Naive thymus-derived CD8-positive, alpha-beta T cell (primary cell): Measurements from ENCODE around the gene PPP2R5D. TPM values are rescaled to one million over a fixed set of nuclear protein-coding genes. Genes with fewer than 3 reads are reported as not detected.
"Not testable (repeated sequence)": the region's sequence is repeated elsewhere in the genome, so short reads cannot be mapped to it uniquely, and the experiment has no call there.

Source experiments
- ATAC-seq, 2 donors: fragments of 150-1000 bp; cut with Tn5 transposase in 1 of 2; sonication (Bioruptor Pico), chemical (Tn5 transposase) in 1 of 2; 1 replicate in 1 of 2; 2 replicates in 1 of 2; pipeline ENCODE4 v1.10.0; 2021; ENCODE audit warnings: mild to moderate bottlenecking in 2 of 2, moderate library complexity in 2 of 2
- POLR2A ChIA-PET: fragments of 350-600 bp; sonication (Branson Sonifier 250); formaldehyde crosslinking; loops from one replicate; lab custom pipeline; 2021; ENCODE audit warnings: antibody characterized with exemption; lab: Charles Lee
- DNase-seq, 10 donors: peaks; one replicate each; pipeline versions ENCODE4 v3.0.0 to v3.0.0-alpha.2; 2020 to 2022
- H3K27ac Mint-ChIP-seq, 10 donors: one replicate each; pipeline ENCODE4 v1.8.0; 2020 to 2022; ENCODE audit warnings: mild to moderate bottlenecking in 10 of 10, mixed read lengths in 10 of 10, moderate library complexity in 4 of 10, inconsistent platforms in 1 of 10
- H3K27me3 Mint-ChIP-seq, 5 donors: one replicate each; pipeline ENCODE4 v1.8.0; 2021 to 2022; ENCODE audit warnings: mixed read lengths in 5 of 5
- H3K36me3 Mint-ChIP-seq, 3 donors: one replicate each; pipeline ENCODE4 v1.8.0; 2020 to 2022; ENCODE audit warnings: mixed read lengths in 3 of 3, mild to moderate bottlenecking in 2 of 3, inconsistent platforms in 1 of 3
- H3K4me1 Mint-ChIP-seq, 4 donors: one replicate each; pipeline ENCODE4 v1.8.0; 2021 to 2022; ENCODE audit warnings: mixed read lengths in 4 of 4
- H3K4me3 Mint-ChIP-seq, 10 donors: one replicate each; pipeline ENCODE4 v1.8.0; 2020 to 2022; ENCODE audit warnings: mild to moderate bottlenecking in 10 of 10, mixed read lengths in 10 of 10, moderate library complexity in 6 of 10, inconsistent platforms in 1 of 10
- H3K9me3 Mint-ChIP-seq, 9 donors: one replicate each; pipeline ENCODE4 v1.8.0; 2020 to 2022; ENCODE audit warnings: mixed read lengths in 9 of 9, mild to moderate bottlenecking in 3 of 9, inconsistent platforms in 1 of 9, moderate library complexity in 1 of 9
- polyA plus RNA-seq, 3 donors: library from polyadenylated mRNA; unstranded; fragments of 300-500 nt; fragmentation: Illumina TruSeq; gene quantifications; one replicate each; pipeline ENCODE4 v1.2.3, GENCODE V29; 2021
- total RNA-seq, 8 experiments: library from RNA in 2 of 8; stranded (reverse) in 2 of 8; gene quantifications; one replicate each; pipeline ENCODE4 v1.2.3 and lab custom pipeline; 2021 to 2026

The PPP2R5D gene
- total and polyA plus RNA-seq, 5 experiments from 2014 or later: 11.6 to 32.4 (median 27.0) TPM

- Mint-ChIP-seq H3K9me3 (no peaks in the 10 kb centered on the region), H3K4me1 (peaks cover 0 to 4% (median under 1%) of the 10 kb centered on the region in 4 donors), H3K27me3 (no peaks in the 10 kb centered on the region), H3K27ac (peak overlapping the region in 9 of 10 donors; percentile 18 to 82 (median 55)), H3K36me3 (peaks cover 0 to 79% (median 10%) of the 10 kb centered on the region in 3 donors), H3K4me3 (no peak overlapping the region)
- ATAC-seq (no peak), DNase-seq (no peak)
- POLR2A ChIA-PET: interaction anchor here (0.6 to 1.0 kb wide), 3 partner anchors 20 to 482 kb away, joined by 3 to 4 read pairs (median 3); partner anchors contain the start of genes CUL7, KLHDC3 and MEA1
Measured at GRCh38 chr6:43033496-43034189, 49.3 kb downstream of the PPP2R5D start.

DNA sequence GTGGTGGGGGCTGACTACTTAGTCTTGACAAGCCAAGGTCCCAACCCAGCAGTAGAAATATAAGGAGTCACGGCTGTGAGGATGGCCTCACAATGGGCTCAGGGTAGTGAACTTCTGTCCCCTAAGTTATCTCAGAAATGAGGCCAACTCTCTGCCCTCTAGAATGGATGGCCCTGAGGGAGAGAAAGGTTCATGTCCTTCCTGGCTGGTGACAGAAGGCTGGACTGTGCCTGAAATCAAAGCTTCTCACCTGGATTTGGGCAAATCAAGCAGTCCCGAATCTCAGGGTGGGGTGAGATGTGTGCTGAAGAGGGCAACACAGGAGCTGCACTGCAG lies 49.8 kb downstream of the PPP2R5D start:
- no peak for ATAC-seq
- DNase-seq: no peak
- peaks cover 0 to 79% (median 10%) of the 10 kb centered on the region in 3 donors for H3K36me3 Mint-ChIP-seq
- POLR2A ChIA-PET: interaction anchor here (0.6 kb wide), 1 partner anchor 483 kb away, joined by 3 read pairs; no protein-coding TSS in a partner anchor
- H3K27ac Mint-ChIP-seq: peak overlapping the region in 5 of 10 donors; percentile 18 to 82 (median 46)
- H3K9me3 Mint-ChIP-seq: no peaks in the 10 kb centered on the region
- no peaks in the 10 kb centered on the region for H3K27me3 Mint-ChIP-seq
- peaks cover 0 to 4% (median under 1%) of the 10 kb centered on the region in 4 donors for H3K4me1 Mint-ChIP-seq
- H3K4me3 Mint-ChIP-seq: no peak overlapping the region

GRCh38 chr6:43035495-43036194 lies 51.3 kb downstream of the PPP2R5D start:
- no peak overlapping the region for H3K4me3 Mint-ChIP-seq
- H3K27me3 Mint-ChIP-seq: no peaks in the 10 kb centered on the region
- POLR2A ChIA-PET: interaction anchor here (0.7 to 1.1 kb wide), 3 partner anchors 14 to 23 kb away, joined by 3 to 4 read pairs (median 3); partner anchors contain the start of genes KLHDC3 and MRPL2
- peaks cover 0 to 6% (median under 1%) of the 10 kb centered on the region in 4 donors for H3K4me1 Mint-ChIP-seq
- peak overlapping the region in 6 of 10 donors; percentile 17 to 78 (median 39) for H3K27ac Mint-ChIP-seq
- DNase-seq (peak in 1 of 10 donors; percentile 54), ATAC-seq (no peak)
- H3K36me3 Mint-ChIP-seq: peaks cover 0 to 71% (median 6%) of the 10 kb centered on the region in 3 donors
- no peaks in the 10 kb centered on the region for H3K9me3 Mint-ChIP-seq

DNA sequence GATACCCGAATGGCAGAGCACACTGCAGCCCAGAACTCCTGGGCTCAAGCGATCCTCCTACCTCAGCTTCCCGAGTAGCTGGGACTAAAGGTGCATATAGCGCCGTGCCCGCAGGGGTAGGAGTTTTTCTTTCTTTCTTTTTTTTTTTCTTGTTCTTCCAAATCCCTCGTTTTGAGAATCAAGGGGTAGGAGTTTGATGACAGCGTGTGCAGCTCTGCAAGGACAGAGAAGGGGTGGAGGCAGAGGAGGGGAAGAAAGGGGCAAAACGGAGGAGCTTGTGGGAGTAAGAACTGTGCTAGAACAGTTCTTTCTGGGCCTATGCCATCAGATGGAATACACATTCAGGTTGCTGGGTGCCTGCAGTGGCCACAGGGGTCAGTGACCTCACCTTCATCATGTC lies 52.3 kb downstream of the PPP2R5D start:
- DNase-seq (no peak), ATAC-seq (no peak)
- no peak overlapping the region for H3K4me3 Mint-ChIP-seq
- POLR2A ChIA-PET: no interaction called here
- H3K27me3 Mint-ChIP-seq: no peaks in the 10 kb centered on the region
- peak overlapping the region in 2 of 10 donors; percentile 29 to 34 for H3K27ac Mint-ChIP-seq
- peaks cover 0 to 8% (median under 1%) of the 10 kb centered on the region in 4 donors for H3K4me1 Mint-ChIP-seq
- peaks cover 0 to 69% (median 6%) of the 10 kb centered on the region in 3 donors for H3K36me3 Mint-ChIP-seq
- H3K9me3 Mint-ChIP-seq: no peaks in the 10 kb centered on the region

- H3K27ac Mint-ChIP-seq: peak overlapping the region in 6 of 10 donors; percentile 27 to 89 (median 48)
- ATAC-seq: no peak
- peak in 1 of 10 donors; percentile 24 for DNase-seq
- H3K36me3 Mint-ChIP-seq: peaks cover 0 to 65% (median 6%) of the 10 kb centered on the region in 3 donors
- H3K4me1 Mint-ChIP-seq: peaks cover 0 to 8% (median under 1%) of the 10 kb centered on the region in 4 donors
- no peaks in the 10 kb centered on the region for H3K9me3 Mint-ChIP-seq
- H3K4me3 Mint-ChIP-seq: no peak overlapping the region
- POLR2A ChIA-PET: interaction anchor here (0.7 kb wide), 1 partner anchor 996 kb away, joined by 3 read pairs; no protein-coding TSS in a partner anchor
- H3K27me3 Mint-ChIP-seq: no peaks in the 10 kb centered on the region
Measured at GRCh38 chr6:43037197-43037596, 52.8 kb downstream of the PPP2R5D start.

- H3K4me3 Mint-ChIP-seq: no peak overlapping the region
- H3K36me3 Mint-ChIP-seq: peaks cover 0 to 63% (median 6%) of the 10 kb centered on the region in 3 donors
- peak overlapping the region in 5 of 10 donors; percentile 31 to 76 (median 61) for H3K27ac Mint-ChIP-seq
- H3K4me1 Mint-ChIP-seq: peaks cover 0 to 8% (median under 1%) of the 10 kb centered on the region in 4 donors
- H3K9me3 Mint-ChIP-seq: no peaks in the 10 kb centered on the region
- no peaks in the 10 kb centered on the region for H3K27me3 Mint-ChIP-seq
- POLR2A ChIA-PET: interaction anchor here (0.7 kb wide), 1 partner anchor 997 kb away, joined by 3 read pairs; no protein-coding TSS in a partner anchor
- ATAC-seq (no peak), DNase-seq (no peak)
Measured at GRCh38 chr6:43037706-43038105, 53.3 kb downstream of the PPP2R5D start.

GRCh38 chr6:43038727-43039126 lies 54.4 kb downstream of the PPP2R5D start:
- Mint-ChIP-seq H3K27me3 (no peaks in the 10 kb centered on the region), H3K27ac (peak overlapping the region in 3 of 10 donors; percentile 18 to 67 (median 46)), H3K9me3 (no peaks in the 10 kb centered on the region), H3K4me3 (no peak overlapping the region), H3K36me3 (peaks cover 0 to 63% (median 5%) of the 10 kb centered on the region in 3 donors), H3K4me1 (peaks cover 0 to 11% (median under 1%) of the 10 kb centered on the region in 4 donors)
- ATAC-seq: no peak
- POLR2A ChIA-PET: interaction anchor here (1.1 kb wide), 1 partner anchor 25 kb away, joined by 3 read pairs; the partner anchor contains the start of genes KLHDC3 and MEA1
- no peak for DNase-seq

DNA sequence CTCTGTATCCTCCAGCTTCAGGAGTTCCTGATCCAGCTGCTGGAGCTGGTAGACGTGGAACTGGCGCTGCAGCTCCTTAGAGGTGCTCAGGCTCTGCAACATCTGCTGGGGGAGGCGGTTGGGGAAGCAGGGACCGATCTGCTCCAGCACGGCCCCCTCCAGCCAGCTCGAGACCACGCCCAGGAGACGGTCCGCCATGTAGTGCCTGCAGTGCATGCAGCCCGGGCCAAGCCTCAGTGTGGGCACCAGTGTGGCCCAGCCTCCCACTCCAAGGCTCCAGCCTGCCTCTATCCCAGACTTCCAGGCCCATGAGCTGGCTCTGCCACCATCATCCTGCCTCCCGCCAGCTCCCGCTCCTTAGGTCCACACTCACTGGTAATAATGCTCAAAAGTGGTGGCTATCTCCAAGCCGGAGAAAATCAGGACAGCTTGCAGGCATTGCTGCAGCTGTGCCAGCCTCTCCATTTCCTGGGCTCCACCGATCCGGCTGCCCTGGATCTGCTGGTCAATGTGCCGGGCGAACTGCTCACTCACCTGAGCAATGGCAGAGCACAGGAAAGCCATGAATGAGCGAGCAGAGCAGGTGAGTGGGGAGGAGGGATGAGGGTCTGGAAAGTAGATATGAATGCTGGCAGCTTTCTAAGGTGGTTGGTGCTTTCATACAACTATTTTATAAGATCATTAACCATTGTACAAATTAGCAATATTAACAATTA lies 56.3 kb downstream of the PPP2R5D start:
- POLR2A ChIA-PET: interaction anchor here (0.7 to 1.1 kb wide), 2 partner anchors 28 to 54 kb away, joined by 4 to 7 read pairs; no protein-coding TSS in a partner anchor
- Mint-ChIP-seq H3K27me3 (no peaks in the 10 kb centered on the region), H3K4me1 (peaks cover 0 to 9% (median under 1%) of the 10 kb centered on the region in 4 donors), H3K9me3 (no peaks in the 10 kb centered on the region), H3K27ac (peak overlapping the region in 2 of 10 donors; percentile 76 to 86), H3K36me3 (peaks cover 0 to 60% (median 2%) of the 10 kb centered on the region in 3 donors), H3K4me3 (peak overlapping the region in 1 of 10 donors; percentile 16)
- ATAC-seq (no peak), DNase-seq (no peak)

- ATAC-seq: not testable (repeated sequence)
Measured at GRCh38 chr6:43041475-43041874, 57.1 kb downstream of the PPP2R5D start.

DNA sequence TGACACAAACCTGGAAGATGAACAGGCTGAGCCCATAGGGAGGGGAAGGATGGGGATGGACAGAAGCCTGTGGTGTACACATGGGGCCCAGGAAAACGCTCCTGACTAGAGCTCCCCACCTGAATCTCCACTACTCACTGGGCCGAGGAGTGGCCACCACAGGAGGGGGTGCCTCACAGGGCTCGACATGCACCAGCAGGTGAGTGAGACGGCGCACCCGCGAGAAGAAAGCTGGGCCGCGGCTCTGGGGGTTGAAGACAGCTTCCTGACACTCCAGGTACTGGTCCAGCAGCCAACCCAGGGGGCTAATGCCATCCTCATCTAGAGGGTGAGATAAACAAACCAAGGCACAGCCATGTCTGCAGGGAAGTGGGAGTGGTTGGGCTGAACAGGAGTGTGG lies 58.9 kb downstream of the PPP2R5D start:
- Mint-ChIP-seq H3K27me3 (no peaks in the 10 kb centered on the region), H3K9me3 (no peaks in the 10 kb centered on the region), H3K4me1 (peaks cover 0 to 9% (median 0%) of the 10 kb centered on the region in 4 donors), H3K27ac (peak overlapping the region in 2 of 10 donors; percentile 19 to 45), H3K36me3 (peaks cover 0 to 64% (median 5%) of the 10 kb centered on the region in 3 donors), H3K4me3 (no peak overlapping the region)
- no peak for ATAC-seq
- DNase-seq: no peak
- POLR2A ChIA-PET: interaction anchor here (0.6 to 1.2 kb wide), 2 partner anchors 13 to 92 kb away, joined by 3 to 4 read pairs; no protein-coding TSS in a partner anchor

More at GRCh38 chr6:43041475-43041874, 57.1 kb downstream of the PPP2R5D start:
- not testable (repeated sequence) for H3K9me3 Mint-ChIP-seq, H3K4me3 Mint-ChIP-seq, H3K27me3 Mint-ChIP-seq, DNase-seq, H3K4me1 Mint-ChIP-seq
- POLR2A ChIA-PET: interaction anchor here (0.6 to 1.1 kb wide), 4 partner anchors 15 to 145 kb away, joined by 3 to 7 read pairs (median 4); no protein-coding TSS in a partner anchor
- Mint-ChIP-seq H3K36me3 (peaks cover 0 to 64% (median 6%) of the 10 kb centered on the region in 3 donors), H3K27ac (peak overlapping the region in 2 of 10 donors; percentile 44 to 83)

DNA sequence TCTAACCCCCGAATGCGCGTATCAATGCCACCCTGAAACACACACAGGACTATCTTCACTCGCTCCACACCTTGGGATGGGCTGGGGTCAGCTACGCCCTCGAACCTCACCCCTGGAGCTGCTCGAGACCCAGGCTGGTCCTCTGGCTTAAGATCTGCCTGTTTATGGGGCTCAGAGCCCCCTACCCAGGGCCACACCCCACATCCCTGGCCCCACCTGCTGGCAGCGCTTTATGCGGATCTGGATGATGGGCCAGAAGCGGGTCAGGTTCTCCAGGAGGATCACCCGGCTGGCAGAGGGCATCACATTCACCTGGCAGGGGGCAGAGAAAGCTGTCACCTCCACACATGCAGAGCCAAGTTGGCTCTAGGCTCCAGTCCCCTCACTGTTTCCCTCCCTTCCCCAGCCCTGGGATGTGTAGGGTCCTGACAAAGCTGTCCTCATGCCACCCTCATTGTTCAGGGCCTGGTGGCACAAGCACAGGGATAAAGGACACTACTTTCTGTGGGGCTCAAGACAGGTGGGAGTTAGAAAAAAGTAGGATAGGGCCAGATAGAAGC lies 61.1 kb downstream of the PPP2R5D start:
- peak in 1 of 10 donors; percentile 56 for DNase-seq
- no peaks in the 10 kb centered on the region for H3K27me3 Mint-ChIP-seq
- no peak overlapping the region for H3K4me3 Mint-ChIP-seq
- peak overlapping the region in 1 of 10 donors; percentile 56 for H3K27ac Mint-ChIP-seq
- POLR2A ChIA-PET: interaction anchor here (0.6 kb wide), 1 partner anchor 24 kb away, joined by 3 read pairs; the partner anchor contains the start of gene RRP36
- no peaks in the 10 kb centered on the region for H3K9me3 Mint-ChIP-seq
- ATAC-seq: no peak
- peaks cover 0 to 8% (median 2%) of the 10 kb centered on the region in 4 donors for H3K4me1 Mint-ChIP-seq
- H3K36me3 Mint-ChIP-seq: peaks cover 0 to 66% (median 5%) of the 10 kb centered on the region in 3 donors
